Measurements from ENCODE around the gene SAMD4A.

Gene SAMD4A

DNA sequence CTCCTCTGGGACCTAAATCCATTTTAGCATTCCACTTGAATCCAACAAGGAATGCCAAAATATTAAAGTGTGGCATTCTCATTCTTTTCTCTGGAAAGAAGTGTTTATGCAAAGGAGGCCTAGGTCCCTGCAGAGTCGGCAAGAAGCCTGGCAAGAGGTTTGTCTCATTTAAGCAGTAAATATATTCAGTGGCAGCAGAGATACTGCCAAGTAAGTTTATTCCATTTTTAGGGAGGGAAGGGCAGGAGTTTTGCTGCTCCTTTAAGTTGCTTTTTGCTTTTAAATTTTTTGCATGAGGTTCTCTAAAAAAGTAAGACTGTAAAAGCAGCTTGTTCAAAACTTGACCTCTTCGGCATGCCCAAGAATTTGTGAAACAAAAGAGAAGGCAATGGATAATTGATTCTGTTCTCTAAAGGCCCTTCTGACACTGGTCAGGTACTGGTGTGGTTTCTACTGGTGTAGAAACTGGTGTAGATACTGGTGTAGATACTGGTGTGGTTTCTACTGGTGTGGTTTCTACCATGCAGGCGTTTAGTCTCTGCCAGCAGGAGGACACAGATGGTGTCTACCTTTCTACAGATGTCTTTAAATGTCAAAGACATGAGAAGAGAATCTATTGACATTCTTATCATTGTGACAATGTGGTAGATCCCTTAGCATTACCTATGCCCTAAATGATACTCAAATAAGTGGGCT, 107.3 kb downstream of the SAMD4A start:
- TF ChIP-seq, protein P1, sequence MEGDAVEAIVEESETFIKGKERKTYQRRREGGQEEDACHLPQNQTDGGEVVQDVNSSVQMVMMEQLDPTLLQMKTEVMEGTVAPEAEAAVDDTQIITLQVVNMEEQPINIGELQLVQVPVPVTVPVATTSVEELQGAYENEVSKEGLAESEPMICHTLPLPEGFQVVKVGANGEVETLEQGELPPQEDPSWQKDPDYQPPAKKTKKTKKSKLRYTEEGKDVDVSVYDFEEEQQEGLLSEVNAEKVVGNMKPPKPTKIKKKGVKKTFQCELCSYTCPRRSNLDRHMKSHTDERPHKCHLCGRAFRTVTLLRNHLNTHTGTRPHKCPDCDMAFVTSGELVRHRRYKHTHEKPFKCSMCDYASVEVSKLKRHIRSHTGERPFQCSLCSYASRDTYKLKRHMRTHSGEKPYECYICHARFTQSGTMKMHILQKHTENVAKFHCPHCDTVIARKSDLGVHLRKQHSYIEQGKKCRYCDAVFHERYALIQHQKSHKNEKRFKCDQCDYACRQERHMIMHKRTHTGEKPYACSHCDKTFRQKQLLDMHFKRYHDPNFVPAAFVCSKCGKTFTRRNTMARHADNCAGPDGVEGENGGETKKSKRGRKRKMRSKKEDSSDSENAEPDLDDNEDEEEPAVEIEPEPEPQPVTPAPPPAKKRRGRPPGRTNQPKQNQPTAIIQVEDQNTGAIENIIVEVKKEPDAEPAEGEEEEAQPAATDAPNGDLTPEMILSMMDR (IDR thresholded peaks at IDR 0.05; ENCODE audit: extremely low read depth, missing control alignments) = no peak
- peak; percentile 11 for DNase-seq (ENCODE audit: low spot score)

DNA sequence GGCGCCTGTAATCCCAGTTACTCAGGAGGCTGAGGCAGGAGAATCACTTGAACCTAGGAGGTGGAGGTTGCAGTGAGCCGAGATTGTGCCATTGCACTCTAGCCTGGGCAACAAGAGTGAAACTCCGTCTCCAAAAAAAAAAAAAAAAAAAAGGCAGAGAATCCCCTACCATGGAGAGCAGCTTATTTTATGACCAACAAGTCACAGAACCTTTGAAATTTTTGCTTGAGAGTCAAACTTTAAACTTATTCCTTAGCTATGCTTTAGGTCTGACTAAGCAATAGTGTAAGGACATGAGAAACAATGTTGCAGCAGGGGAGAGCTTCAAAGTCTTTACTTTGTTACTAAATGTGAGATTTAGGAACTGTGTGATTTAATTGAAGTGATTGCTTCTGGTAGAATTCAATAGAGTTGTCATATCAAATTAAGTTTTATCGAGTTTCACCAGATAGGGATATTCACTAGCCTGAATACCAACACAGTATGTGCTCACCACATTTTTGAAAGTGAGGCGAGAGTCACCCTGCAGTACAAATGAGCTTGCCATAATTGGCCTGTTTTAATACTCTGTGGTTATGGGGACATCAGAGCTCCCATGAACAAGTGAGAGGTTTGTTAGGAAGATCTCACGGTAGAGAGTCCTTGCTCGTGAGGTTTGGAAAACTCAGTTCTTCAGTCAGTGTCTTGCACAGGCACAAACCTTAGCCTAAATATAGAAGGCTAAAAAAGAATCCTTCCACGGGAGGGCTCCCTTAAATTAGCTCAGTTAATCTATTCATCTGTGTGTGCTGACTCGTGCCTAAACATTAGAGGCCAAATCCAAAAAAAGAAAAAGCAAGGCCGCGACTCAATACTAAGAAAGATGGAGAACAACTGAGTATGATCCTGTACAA, 108.6 kb downstream of the SAMD4A start:
- TF ChIP-seq, protein P1 (IDR thresholded peaks at IDR 0.05; ENCODE audit: extremely low read depth, missing control alignments) = no peak

DNA sequence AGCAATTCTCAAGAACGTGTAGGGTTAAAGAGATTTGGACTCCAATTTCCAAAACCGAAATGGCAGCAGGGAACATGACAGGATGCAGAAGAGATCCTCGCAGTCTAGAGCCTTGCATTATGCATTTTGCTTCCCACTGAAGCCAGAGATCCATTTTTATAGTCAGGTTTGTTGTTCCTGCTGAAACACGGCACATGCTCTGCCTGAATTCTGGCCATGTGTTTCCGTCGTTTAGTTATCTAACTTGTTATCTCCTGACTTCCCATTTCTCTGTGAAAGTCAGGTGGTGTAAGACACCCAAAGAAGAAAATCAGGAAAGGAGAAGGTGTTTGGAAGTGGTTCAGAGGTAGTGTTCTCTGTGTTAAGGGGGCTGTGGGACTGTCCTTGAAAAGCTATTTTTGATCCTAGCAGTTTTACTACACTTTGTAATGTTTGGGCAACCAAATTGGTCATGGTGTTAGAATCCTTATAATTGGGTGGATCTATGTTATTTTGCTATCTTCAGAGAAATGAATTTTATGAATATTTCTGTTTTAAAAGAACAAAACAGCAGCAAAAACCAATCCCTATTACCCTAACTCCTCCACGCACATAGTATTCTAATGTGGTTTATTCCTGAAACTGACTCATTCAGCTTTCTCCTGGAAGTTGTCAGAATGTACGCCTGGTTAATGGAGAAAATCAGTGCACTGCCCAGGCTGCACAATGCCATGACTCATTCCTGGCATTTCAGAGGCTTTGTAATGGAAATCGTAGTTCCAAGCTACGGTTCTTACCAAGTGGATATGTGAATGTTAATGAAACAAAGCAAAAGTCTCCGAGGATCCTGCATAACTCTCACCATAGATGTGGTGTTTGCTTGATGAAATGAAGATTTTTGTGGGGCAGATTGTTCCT, 110.1 kb downstream of the SAMD4A start:
- no peak for DNase-seq (ENCODE audit: low spot score)
- TF ChIP-seq, protein P1 (IDR thresholded peaks at IDR 0.05; ENCODE audit: extremely low read depth, missing control alignments) = no peak

More for the DNA sequence above, 108.6 kb downstream of the SAMD4A start:
- no peak for DNase-seq (ENCODE audit: low spot score)

DNA sequence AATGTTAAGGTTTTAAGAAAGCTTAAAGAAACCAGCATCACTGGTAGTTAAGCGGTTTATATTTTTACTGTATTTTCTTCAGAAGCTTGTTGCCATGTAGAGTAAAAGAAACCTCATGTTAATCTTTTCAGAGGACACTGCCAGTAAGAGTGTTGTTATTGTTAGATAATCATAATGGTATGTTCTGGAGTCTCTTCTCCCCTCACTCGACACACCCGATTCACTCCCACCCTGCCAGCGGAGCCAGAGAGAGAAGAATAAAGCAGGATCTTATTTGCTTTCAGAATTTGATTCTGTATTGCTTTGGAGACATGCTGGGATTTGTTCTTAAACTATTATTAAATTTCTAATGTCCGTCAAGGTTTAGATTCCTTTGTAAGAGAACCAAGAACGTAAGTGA, 113.7 kb downstream of the SAMD4A start:
- TF ChIP-seq, protein P1 (IDR thresholded peaks at IDR 0.05; ENCODE audit: extremely low read depth, missing control alignments) = no peak
- no peak for DNase-seq (ENCODE audit: low spot score)

DNA sequence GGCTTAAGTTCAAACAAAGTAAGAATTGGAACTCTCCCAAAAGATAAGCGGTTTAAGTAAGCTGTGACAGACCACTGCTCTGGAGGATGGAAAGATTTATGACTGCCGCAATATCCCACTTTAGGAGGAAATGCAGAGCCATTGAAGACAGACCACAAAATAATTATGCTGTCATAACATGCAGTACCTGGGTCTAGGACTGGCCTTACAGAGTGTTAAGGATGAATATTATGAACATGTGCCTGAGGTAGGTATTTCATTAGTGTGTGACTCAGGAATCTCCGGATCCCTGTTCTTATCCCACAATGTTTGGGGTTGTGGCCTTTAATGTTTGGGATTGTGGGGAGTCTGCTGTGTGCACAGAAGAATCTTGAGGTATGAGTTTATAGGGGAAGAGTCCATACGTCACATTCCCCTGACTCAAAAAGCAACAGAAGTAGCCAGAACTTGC, 114.9 kb downstream of the SAMD4A start:
- no peak for DNase-seq (ENCODE audit: low spot score)
- TF ChIP-seq, protein P1 (IDR thresholded peaks at IDR 0.05; ENCODE audit: extremely low read depth, missing control alignments) = no peak

DNA sequence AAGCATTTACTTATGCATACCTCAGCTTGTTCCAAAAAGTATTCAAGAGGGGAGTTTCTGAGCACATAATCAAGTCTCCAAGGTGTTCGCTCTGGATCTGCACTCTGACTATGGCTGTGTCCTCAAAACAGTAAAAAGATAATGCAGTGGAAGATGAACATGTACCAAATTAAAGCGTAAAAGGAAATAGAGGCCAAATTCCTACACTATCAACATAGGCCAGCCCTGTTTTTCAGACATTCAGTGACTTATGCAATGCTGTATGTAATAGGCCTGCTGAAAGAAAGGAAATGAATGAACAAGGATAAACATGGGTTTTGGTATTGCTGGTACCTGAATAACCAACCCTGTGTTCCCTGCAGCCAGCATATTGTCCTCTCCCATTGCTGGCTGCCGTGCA, 115.7 kb downstream of the SAMD4A start:
- TF ChIP-seq, protein P1 (IDR thresholded peaks at IDR 0.05; ENCODE audit: extremely low read depth, missing control alignments) = no peak
- DNase-seq (ENCODE audit: low spot score) = no peak
